ENCODE data around the gene GRHL1.
"Not testable (repeated sequence)": the region's sequence is repeated elsewhere in the genome, so short reads cannot be mapped to it uniquely, and the experiment has no call there.

GRHL1 gene, protein sequence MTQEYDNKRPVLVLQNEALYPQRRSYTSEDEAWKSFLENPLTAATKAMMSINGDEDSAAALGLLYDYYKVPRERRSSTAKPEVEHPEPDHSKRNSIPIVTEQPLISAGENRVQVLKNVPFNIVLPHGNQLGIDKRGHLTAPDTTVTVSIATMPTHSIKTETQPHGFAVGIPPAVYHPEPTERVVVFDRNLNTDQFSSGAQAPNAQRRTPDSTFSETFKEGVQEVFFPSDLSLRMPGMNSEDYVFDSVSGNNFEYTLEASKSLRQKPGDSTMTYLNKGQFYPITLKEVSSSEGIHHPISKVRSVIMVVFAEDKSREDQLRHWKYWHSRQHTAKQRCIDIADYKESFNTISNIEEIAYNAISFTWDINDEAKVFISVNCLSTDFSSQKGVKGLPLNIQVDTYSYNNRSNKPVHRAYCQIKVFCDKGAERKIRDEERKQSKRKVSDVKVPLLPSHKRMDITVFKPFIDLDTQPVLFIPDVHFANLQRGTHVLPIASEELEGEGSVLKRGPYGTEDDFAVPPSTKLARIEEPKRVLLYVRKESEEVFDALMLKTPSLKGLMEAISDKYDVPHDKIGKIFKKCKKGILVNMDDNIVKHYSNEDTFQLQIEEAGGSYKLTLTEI

DNA sequence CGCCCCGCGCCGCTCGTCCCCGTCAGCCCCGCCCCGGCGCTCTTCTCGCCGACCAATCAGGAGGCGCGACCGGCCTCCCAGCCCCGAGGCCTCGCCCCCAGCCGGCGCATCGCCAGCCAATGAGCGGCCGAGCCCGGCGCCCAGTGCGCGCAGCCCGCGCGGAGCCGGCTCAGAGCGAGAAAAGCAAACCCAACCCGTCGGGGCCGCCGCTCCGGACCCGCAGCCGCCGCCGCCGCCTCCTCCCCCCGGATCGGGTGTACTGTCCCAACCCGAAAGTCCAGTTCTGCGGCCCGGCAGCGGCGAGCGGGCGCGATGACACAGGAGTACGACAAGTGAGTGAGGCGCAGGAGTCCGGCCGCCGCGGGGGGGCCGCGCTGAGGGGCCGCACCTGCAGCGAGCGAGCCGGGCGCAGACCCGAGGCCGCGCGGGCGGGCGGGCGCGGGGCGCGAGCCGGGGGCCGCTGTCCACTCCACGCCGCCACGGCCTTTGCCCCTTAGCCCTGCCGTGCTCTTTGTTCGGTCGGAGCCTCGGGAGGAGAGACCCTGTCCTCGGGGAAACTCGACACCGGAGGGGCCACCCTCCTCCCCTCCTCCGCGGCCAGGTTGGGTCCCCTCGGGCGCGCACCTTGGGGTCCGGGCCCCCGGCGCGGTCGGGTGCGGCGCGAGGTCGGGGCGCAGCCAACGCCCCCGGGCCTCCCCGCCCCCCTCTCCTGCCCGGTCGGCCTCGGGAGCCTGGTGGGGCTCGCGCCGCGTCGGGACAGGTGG lies at the start of gene GRHL1:
Gene GRHL1, plus strand, starts transcription at position 172 of the 764 bp plus-strand sequence. Its CDS starts 141 bp downstream, at position 313.
- DNase-seq = peak; percentile 76

DNA sequence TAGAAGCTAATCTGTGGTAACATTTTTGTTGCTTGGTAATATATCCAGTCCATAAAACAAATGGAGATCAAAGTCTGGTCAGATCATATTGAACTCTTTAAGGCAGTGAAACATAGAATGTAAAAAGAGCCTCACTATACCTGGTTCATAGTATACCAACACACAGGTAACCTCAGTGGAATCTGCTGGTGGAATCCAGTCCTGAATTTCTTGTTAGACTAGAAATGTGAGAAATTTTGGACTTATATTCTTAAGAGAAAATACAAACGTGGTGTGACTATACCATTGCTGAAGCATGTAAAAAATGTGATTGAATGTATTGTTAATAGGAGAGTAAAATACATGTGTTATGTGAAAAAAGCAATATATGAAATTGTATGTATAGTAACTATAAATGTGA lies 46.1 kb upstream of the GRHL1 start:
- no peak for DNase-seq

DNA sequence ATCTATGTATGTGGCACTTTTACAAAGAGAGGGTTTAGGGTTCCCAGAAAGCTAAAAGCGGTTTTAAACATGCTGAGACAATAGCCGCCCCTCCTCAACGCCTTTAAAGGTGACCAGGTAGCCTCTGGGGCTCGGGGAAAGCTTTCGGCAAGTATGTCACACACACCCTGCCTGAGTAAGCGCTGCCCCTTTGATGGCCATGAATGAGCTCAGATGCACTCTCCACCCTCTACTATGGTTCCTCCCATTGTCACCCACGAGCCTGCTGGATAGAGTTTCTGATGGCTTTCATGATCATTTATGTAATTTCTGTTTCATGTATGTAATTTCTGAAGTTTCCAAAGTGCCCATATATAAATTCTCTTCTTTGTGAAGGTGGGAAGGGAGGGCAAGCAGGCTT lies 44.1 kb upstream of the GRHL1 start:
- no peak for DNase-seq

DNA sequence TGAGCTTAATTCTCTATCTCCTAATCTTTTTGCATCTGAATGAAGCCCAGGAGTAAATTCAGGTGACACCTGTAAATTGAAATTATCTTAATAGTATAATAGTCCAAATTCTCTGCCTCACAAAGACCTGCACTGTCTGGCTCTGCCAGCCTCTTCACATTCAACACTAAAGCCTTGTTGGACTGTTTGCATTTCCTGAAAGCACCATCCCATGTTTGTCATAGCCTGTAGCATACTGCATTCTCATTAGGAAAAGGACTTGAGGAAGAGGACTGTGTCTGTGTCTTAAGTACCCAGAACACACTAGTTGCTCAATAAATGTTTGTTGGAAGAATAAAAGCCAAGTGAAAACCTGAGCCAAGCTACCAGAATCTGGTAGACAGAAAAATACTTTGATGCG lies 42.9 kb upstream of the GRHL1 start:
- DNase-seq = no peak

DNA sequence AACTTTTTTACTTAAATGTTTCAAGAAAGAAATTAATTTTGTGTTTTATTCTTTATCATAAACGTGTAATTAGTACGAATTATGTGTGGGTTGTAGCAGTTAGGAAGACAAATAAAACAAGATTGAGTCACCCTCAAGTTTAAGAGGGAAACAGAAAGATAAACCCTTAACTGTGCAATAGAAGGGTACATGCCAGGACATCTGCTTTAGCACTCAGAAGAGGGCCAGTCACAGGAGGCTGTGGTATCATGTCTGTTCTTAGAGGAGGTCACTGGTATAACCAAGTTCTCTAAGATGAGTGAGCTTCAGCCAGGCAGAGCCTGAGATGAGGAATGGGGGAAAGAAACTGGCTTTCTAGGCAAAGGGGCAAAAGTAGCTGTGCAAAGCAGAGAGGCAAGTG lies 42.4 kb upstream of the GRHL1 start:
- DNase-seq = no peak

DNA sequence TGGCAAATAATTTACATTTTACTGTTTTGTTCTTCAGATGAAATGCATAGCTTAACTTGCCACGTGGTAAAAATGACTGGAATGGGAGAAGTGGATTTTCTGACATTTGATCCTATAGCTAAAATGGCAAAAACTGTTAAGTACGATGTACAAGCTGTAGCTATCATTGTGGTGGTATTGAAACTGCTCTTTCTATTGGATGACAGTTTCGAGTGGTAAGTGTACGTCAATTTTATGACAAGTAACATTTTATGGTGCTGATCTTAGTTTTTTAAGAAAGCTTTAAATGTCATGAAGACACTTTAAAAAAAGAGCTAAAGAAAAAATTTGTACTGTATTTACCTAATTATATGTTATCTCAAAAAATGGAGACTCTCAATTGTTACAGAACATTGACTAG lies 40.8 kb upstream of the GRHL1 start:
- DNase-seq = no peak

DNA sequence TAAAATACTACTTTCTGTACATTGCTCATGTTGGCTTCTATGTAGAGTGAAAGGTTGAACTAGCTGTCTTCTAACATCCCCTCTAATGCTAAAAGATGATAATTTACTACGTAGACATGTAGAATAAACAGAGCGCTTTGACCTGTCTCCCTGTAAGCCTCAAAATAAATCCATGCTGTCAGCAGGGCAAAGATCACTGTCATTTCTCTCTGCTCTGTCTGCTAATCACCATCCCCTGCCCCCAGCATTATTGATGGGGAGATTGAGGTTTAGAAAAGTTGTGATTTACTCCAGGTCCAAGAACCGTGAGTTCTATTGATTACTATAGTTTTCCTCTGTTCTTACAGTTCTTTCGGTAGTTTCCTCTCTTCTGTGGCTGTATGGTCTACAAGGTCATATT lies 39.0 kb upstream of the GRHL1 start:
- DNase-seq = no peak

DNA sequence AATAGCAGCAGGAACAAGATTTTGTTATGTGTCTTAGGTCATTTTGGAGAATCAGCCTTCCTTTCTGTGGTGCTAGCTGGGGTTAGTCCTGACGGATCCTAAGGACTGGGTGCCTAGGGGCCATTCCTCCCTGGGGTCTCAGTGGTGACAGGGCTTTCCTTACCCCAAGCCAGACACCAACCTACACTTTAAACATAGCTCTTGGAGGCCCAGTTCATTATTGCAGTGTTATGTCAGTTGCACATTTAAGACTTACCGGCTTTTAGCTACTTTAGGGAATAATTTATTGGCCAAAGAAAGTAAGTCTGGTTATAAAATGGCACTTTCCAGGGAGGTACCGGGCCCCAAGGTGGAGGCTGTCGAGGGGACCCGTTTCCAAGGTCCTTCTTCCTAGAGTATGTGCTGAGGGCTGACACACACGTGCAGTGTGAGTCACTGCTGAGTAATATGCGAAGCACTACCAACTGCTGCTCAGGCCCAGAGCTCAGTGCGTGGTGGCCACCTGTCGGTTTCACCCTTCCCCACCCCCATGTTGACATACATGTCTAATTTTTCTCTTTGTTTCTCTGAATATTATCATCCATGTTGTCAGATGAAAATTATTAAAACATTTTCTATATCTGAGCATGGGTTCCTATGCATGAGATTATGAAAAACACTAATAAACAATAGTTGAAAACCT lies 37.0 kb upstream of the GRHL1 start:
- DNase-seq = no peak

DNA sequence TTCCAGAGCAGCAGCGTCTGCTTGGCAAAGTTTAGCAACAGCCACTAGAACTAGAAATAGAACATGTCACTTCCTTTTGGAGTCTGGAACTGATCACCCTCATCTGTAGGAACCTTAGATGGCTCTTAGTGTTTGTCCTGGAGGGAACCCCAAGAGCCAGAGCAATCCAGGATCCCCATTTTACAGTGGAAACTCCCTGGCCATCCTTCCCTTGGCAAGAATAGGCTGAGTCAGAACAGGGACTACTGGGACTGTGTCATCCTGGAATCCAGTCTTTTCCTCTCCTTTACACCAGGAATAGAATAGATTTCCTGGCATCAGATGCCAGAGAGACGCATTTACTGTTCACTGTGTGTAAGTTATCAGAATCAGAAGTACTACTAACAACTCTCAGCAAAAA lies 33.2 kb upstream of the GRHL1 start:
- DNase-seq = no peak

DNA sequence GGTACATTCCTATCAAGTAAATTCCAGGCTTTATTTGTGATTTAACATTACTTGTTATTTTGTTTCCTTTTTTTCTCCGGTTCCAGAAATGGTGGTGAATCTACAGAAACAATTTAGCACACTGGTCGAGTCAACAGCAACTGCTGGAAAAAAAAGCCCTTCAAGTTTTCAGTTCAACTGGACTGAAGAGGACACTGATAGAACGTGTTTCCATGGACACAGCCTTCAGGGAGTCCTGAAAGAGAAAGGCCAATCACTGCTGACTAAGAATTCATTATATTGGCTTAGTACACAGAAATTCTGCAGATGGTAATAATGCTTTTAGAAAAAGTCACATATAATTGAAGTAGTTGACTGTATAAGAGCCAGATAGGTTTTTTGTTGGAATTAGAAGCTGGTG lies 32.0 kb upstream of the GRHL1 start:
- no peak for DNase-seq

DNA sequence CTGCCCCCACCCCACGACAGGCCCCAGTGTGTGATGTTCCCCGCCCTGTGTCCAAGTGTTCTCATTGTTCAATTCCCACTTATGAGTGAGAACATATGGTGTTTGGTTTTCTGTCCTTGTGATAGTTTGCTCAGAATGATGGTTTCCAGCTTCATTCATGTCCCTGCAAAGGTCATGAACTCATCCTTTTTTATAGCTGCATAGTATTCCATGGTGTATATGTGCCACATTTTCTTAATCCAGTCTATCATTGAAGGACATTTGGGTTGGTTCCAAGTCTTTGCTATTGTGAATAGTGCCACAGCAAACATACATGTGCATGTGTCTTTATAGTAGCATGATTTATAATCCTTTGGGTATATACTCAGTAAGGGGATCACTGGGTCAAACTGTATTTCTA lies 24.5 kb upstream of the GRHL1 start:
- DNase-seq = not testable (repeated sequence)

DNA sequence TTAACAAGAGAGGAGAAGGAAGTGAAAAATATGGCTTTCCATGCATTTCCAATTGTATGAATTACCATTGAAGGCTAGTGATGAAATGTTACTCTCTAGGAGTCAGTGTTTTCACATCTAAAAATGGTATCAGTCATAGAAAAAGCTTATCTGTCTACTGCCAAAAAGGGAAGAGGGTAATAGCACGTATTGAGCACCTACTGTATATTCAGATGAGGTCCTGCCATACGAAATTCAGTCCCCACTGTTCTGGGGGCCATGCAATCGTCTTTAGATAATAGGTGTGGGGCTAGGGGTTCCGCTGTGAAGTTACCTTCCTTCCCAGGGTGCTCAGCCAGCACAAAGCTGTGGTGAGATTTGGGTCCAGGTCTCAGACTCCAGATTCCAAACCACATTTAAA lies 14.2 kb upstream of the GRHL1 start:
- DNase-seq = no peak

DNA sequence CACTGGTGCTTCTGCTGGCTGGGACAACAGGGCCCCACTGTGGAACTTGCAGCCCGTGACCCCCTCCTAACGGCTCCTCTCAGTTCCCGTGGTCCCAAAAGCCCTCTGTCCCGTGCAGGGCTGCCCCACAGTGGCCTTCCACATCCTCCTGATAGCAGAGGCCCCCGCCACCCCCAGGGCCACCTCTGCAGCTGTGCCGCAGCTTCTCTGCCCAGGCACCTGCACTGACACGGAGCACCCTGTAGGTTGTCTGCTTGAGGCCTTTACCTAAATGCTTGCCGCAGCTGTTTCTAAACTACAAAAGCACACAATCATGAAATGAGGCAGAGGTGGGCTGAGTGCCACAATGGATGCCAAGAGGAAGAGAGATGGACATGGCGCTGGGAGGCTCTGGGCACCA lies 13.5 kb upstream of the GRHL1 start:
- DNase-seq = no peak

DNA sequence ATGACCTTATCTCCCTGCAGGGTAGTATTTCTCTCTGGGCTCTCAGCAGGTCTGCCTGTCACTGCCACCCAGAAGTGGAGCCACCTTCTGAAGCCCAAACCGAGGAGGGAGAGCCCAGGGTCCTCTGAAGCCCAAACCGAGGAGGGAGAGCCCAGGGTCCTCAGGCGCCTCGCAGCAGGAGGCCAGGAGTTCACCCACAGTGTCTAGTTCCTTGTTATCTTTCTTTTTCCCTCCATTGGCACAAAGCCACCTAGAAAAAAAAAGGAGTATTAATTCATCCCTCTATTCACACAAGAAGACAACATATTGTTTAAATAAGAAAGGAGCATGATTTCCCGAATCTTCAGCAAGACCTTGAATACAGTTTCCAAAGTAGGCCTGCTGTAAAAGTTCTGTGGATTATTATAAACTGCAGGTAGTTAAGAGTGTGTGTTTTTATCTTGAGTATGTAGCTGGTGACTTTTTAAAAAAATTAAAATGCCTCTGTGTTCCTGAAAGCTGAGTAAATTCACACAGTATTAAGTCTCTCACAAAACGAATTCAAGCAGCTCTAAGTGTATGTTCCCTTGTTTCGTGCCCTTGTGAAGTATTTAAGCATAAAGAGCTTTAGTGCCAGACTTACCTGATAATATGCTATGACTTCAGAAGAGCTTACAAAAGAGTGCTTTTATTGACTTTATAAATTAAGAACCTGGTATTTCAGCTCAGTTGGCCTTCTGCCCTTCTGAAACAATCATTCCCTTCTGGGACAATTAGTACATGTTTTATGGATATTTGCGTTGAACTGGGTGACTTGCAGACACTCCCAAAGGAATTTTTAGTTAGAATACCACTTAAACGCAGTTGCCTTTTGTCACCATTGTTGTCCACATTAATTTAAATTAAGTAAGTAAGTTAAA lies 11.7 kb upstream of the GRHL1 start:
- DNase-seq = no peak

DNA sequence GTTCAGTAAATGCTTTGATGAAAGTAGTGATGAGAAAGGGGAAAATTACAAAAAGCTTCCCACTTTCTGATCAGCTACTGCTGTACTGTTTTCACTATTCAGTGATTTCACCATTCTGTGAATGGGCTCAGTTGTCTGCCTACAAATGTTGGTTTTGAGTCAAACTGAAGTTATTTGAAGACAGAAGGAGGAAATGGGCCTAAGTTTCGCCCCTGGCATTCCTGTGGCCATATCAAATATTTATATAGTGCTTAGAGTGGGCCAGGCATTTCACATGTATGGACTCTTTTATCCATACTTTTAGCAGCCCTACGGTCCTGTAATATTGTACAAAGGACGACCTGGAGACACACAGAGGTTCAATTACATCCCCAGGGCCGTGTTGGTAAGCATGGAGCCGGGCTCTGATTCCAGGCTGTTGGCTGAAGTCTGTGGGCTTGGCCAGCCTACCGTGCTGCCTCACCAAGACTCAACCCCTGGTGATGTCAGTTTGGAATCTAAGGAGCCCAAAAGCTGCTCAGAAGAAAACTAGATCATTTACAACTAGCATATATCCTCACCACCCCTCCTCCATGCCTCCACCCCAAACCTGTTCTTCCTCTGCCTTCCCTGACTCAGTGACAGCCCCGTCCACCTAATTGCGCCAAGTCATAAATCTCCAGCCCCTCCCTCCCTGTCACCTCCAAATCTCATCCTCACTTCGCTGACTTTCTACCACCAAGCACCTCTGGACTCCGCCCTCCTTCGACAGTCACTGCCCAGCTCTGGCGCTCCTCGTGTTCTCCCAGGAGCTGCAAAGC lies 10.1 kb upstream of the GRHL1 start:
- no peak for DNase-seq

DNA sequence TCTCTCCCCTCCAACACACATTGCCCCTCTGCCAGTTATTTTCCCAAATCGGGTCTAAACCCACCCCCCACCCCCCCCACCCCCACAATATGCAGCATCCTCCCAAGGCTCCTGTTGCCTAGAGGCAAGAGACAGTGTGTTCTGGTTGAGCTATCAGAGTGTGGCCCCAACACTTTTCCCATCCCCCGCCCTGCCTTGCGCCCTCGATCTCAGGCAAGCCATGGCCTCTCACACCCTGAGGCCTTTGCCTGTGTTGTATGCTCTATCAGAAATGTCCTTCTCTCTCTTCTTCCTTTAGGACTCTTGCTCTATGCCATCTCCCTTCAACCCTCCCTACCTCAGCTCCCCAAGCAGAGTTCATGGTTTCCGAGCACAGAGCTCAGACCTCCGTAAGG lies 9.5 kb upstream of the GRHL1 start:
- DNase-seq = no peak

DNA sequence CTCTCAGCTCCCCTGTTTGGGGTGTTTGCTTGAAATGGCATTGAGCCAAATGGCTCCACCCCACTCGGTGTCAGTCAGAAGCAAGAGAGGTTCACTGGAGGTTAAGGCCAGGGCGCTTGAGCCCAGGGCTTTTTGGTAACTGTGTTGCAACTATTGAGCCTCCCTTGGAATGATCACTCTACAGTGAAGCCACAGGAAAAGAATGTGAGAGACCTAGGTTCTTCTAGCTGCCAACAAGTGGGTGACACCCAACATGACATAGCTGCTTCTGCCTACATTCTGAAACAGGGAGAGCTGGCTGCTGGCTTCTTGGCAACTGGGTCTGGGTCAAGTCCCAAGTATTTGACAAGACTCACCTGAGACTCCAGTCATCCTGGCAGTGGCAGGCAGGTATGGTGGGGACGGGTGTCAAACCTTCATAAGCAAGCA lies 7.1 kb upstream of the GRHL1 start:
- DNase-seq = no peak

DNA sequence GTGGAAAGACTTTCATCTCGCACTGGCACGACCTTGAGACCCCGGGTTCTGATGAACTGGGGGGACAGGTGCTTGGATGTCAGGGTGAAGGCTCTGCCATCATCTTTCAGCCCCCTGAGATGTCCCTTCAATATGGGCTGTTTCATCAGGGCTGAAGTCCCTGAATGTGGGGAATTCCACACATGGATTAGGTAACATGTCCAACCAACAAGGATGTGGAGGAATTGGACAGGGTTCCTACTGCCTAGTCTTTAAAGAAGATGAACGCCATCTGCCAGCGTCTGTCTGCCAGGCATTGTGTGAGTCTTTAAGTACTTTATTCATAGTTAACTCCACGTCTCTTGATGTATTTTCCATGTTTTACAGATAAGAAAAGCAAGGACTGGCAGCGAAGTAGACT lies 5.9 kb upstream of the GRHL1 start:
- DNase-seq = no peak

DNA sequence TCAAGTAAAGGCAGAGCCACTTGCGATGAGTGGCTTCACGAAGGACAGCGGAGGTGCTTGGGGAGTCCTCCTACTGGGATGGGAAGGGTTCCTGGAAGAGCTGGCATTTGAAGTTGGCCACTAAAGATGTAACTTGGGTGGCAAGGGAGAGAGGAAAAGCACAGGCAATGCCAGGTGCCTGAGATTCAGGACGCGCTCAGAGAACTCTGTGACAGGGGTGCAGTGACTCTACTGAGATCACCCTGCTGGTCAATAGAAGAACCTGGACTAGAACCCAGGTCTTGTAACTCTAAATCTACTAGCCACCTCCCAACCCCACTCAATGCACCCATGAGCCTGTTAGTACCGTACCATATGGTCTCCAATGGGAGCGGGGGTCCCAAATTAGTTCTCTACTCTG lies 5.4 kb upstream of the GRHL1 start:
- DNase-seq = no peak

DNA sequence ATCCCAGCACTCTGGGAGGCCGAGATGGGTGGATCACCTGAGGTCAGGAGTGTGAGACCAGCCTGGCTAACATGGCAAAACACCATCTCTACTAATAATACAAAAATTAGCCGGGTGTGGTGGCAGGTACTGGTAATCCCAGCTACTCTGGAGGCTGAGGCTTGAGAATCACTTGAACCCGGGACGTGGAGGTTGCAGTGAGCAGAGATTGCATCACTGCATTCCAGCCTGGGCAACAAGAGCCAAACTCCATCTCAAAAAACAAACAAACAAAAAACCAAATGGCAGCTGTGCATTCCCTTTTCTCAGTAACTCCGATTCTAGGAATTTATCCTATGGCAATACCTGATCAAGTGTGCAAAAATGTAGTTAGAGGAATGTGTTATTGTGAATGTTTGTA lies 4.7 kb upstream of the GRHL1 start:
- no peak for DNase-seq

DNA sequence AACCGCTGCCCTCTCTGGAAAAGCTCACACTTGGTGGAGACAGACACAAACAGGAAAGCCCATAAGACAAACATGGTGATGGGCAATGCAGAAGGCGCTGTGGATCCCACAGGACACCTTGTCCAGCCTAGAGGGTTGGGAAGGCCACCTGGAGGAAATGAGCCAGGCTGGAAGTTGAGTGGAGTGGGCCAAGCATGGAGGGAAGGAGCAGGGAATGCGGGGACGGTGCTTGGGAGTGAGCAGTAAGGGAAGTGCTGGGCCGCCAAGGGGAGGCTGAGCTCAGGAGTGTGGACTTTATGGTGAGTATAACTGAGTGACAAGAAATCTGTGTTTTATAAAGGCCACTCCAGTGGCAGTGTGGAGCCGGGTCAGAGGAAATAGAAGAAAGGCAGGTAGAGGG lies 2.8 kb upstream of the GRHL1 start:
- DNase-seq = no peak
